Stimulated activated naive CD8-positive, alpha-beta T cell treated with anti-CD3 and anti-CD28 coated beads, Interleukin-15, Interleukin-2, amounts not matched to agents 100 U/mL and 50 U/mL, for 24 hours (primary cell): ENCODE data around the gene TPT1.
"Not testable (repeated sequence)": the region's sequence is repeated elsewhere in the genome, so short reads cannot be mapped to it uniquely, and the experiment has no call there.

Experiments
- ATAC-seq: fragments of 150-1000 bp; cut with Tn5 transposase; one replicate; pipeline ENCODE4 v1.10.0; 2021
- DNase-seq: peaks from one replicate; pipeline ENCODE4 v3.0.0; 2021

The TPT1 gene

DNA sequence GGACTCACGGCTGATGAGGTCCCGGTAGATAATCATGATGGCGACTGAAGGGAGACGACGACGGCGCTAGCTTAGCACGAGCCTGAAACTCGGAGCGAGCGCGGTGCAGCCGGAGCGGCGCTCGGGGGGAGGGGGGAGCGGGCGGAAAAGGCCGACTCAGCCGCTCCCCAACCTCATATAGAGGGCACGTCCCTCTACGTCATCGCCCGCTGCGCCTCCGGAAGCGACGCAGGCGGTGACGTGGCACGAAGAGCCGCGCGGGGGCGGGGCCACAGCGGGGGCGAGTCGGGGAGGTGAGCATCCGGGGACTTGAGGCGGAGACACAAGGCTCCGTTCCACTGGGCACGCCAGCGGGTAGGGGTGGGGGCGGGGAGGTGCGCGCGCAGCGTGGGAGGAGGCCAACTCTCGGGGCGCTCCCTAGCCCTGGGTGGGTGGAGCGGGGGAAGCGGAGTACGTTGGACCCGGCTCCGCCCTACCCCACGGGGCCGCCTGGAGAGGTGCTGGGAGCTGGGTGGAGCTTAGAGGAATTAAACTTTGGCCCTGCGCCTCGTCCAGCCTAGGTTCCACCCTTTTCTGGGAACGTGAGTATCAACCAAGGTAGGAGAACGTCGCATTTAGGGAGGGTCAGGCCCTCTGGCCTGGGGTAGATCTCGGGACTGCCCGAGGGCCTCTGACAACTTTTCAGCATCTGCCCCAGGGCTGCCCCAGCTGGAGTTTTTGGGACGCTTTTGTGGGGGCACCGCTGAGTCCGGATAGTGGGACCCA is at the start of gene TPT1:
Gene TPT1 (minus strand): TSS at position 150 of the 765 bp plus-strand sequence. CDS start 114 bp downstream, at position 36.
- ATAC-seq (peak; percentile 88), DNase-seq (peak; percentile 100)

- not testable (repeated sequence) for DNase-seq, ATAC-seq
These were observed 49.4 kb upstream of the TPT1 start for GRCh38 chr13:45390348-45390747.

DNA sequence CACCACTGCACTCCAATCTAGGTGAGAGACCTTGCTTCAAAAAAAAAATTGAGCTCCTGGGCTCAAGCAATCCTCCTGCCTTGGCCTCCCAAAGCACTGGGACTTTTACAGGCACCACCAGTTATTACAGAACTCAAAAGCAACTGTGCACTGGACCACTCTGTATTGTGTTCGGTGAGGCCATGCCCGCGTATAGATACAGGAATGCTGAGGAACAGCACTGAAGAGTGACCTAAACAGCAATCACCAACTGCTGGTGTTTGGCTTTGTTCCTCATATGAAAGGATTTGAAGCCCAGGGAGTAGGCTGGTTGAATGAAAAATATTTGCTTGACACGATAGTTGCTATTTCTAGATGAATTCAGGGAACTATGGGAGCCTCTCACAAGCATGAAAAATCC is 47.7 kb upstream of the TPT1 start:
- ATAC-seq (no peak), DNase-seq (no peak)

GRCh38 chr13:45386892-45387575 is 46.1 kb upstream of the TPT1 start:
- peak; percentile 38 for DNase-seq
- ATAC-seq, result peak; percentile 88

GRCh38 chr13:45385907-45386553 is 45.0 kb upstream of the TPT1 start:
- no peak for ATAC-seq
- DNase-seq, result no peak

DNA sequence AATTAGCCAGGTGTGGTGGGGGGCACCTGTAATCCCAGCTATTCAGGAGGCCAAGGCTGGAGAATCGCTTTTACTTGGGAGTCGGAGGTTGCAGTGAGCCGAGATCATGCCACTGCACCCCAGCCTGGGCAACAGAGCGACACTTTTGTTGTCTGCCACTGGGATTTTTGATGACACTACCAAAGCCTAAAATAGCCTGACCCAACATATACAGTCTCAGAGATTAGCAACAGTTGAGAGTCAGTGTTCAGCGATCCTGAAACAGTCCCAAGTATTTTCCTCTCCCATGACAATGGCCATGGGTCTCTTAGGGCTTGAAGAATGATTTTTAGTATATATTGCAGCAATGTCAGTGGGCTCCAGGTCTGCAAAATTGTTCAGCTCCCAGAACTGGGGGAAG is 44.3 kb upstream of the TPT1 start:
- ATAC-seq (no peak), DNase-seq (no peak)

DNA sequence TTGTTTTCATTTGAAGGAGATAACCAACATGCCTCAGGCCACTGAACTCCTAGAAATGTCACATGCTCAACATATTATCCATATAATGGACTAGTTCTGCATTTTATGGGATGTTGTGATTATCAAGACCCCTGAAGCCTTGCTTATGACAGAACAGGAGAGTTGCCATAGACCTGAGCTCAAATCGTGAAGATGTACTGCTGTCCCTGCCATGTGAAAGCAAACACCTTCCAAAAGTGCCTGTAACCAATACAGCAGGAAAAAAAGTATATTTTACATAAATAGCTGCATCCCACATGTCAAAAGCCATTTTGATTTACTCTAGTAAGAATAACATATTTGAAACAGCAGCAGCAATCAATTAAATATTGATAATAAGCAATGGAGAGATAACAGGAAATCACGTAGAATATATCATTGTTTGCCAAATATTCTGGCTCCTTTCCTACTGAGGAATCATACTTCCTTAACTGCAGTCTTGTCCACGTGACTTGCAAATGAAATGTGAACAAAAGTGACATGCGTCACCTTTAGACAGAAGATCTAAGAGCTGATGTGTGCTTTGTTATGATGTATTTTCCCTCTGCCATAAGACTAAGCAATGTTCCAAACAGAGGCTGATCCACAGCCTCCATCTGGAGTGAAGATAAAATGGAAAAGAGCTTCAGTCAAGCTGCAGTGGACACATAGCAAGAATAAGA is 43.6 kb upstream of the TPT1 start:
- no peak for DNase-seq
- no peak for ATAC-seq

DNA sequence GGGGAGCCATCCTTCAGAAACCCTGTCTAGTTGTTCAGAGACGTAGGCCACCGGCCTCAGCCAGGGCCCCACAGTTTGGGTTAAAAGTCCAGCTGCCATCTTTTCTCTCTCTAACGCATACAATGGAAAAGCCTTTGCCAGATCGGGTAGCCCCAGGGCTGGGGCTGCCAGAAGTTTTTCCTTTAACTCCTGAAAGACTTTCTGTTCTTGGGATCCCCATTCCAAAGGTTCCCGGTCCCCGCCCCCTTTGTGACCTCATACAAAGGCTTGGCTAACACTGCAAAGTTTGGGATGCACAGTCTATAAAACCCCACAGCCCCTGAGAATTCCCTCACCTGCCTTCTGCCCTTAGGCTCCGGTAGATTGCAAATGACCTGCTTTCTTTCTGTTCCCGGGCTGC is 41.8 kb upstream of the TPT1 start:
- DNase-seq, result not testable (repeated sequence)

GRCh38 chr13:45381196-45381595 is 40.2 kb upstream of the TPT1 start:
- ATAC-seq, result no peak
- no peak for DNase-seq

More for the DNA sequence above, 41.8 kb upstream of the TPT1 start:
- ATAC-seq, result not testable (repeated sequence)

DNA sequence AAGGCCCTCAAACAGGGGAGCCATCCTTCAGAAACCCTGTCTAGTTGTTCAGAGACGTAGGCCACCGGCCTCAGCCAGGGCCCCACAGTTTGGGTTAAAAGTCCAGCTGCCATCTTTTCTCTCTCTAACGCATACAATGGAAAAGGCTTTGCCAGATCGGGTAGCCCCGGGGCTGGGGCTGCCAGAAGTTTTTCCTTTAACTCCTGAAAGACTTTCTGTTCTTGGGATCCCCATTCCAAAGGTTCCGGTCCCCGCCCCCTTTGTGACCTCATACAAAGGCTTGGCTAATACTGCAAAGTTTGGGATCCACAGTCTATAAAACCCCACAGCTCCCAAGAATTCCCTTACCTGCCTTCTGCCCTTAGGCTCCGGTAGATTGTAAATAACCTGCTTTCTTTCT is 39.7 kb upstream of the TPT1 start:
- ATAC-seq, DNase-seq: not testable (repeated sequence)

- not testable (repeated sequence) for ATAC-seq, DNase-seq
These were observed 38.5 kb upstream of the TPT1 start for GRCh38 chr13:45379516-45379915.

DNA sequence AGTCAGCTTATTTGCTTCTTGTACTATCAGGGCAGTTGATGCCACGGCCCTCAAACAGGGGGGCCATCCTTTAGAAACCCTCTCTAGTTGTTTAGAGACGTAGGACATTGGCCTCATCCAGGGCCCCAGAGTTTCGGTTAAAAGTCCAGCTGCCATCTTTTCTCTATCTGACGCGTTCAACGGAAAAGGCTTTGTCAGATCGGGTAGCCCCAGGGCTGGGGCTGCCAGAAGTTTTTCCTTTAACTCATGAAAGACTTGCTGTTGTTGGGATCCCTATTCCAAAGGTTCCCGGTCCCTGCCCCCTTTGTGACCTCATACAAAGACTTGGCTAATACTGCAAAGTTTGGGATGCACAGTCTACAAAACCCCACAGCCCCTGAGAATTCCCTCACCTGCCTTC is 37.8 kb upstream of the TPT1 start:
- DNase-seq, ATAC-seq: not testable (repeated sequence)

DNA sequence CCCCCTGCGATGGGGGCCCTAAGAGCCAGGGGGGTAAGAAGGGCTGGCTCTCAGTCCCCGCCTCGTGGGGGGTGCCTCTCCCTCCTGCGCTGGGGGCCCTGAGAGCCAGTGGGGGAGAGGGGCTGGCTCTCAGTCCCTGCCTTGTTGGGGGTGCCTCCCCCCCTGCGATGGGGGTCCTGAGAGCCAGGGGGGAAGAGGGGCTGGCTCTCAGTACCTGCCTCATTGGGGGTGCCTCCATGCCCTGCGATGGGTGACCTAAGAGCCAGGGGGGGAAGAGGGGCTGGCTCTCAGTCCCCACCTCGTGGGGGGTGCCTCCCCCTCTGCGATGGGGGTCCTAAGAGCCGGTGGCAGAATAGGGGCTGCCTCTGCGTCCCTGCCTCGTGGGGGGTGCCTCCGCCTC is 36.3 kb upstream of the TPT1 start:
- ATAC-seq, result not testable (repeated sequence)

GRCh38 chr13:45376651-45377050 is 35.7 kb upstream of the TPT1 start:
- ATAC-seq, DNase-seq: not testable (repeated sequence)

More for the DNA sequence above, 36.3 kb upstream of the TPT1 start:
- DNase-seq, result not testable (repeated sequence)

DNA sequence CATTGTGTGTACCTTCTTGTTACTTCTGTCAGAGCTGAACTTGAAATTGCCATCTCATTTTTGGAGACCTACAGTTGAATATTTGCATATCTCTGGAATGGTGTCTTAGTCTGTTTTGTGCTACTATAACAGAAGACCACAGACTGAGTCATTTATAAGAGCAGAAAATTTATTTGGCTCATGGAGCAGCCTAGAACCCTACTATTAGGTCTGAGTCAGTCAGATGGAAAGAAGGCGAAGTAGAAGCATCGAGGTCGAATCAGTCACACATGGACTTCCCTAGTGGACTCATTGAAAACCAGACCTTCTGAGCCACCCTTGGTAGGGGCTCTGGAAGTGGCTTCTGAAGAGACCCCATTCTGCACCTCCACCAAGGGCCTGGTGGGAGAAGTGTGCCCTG is 33.9 kb upstream of the TPT1 start:
- no peak for DNase-seq
- peak; percentile 49 for ATAC-seq

DNA sequence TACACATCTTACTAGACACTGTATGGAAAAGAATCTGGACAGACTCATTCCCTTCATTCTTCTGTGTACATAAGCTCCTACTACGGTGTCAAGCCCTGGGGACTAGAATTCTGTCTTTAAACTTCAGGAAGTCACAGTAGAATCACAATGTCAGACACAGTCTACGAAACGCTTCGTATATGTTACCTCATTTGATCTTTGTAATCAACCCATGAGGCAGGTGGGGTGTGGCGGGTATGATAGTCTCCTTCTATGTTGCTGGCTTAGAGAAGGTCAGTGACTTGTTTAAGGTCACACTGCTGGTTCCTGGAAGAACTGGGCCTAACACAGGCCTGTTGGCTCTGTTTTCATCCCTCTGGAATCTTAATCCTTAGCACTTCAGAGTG is 32.2 kb upstream of the TPT1 start:
- no peak for ATAC-seq
- no peak for DNase-seq

- ATAC-seq, result no peak
- no peak for DNase-seq
These were observed 31.5 kb upstream of the TPT1 start for GRCh38 chr13:45372189-45373161.

DNA sequence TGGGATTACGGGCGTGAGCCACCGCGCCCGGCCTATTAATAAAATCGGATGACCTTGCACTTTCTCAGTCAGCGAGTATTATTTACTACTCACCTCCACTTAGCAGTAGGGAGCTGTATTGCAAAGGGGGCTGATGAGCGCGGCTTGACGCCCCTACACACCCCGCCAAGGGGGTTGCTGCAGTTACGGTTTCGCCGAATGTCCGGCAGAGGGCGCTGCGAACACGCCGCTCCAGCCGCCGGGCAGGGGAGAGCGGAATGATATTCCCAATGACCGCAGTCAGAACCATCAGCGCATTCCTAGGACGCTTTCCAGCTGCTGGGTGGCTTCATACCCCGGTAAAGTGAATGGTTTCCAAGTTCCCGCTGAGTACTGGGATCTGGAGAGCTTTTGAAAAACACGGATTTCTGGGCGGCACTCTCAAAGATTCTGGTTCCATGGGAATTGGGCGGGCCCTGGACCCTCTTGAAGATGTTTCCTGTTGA is 30.0 kb upstream of the TPT1 start:
- ATAC-seq, result no peak
- DNase-seq, result peak; percentile 65

GRCh38 chr13:45369116-45369515 is 28.1 kb upstream of the TPT1 start:
- ATAC-seq, result no peak
- DNase-seq, result no peak

GRCh38 chr13:45368571-45368970 is 27.6 kb upstream of the TPT1 start:
- DNase-seq, result no peak
- ATAC-seq, result no peak

DNA sequence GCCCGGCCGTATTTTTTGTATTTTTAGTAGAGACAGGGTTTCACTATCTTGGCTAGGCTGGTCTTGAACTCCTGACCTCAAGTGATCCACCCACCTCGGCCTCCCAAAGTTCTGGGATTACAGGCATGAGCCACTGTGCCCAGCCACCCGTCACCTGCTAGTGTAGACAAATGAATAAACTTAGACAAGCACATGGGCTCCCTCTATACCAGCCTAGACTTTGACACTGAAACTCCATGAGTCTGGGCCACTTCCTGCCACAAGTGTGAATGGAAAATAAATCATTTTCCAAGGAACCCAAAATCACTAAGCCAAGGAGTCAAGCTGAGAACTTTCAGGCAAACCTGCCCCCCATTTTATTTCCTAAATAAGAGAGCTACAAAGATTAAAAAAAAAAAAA is 27.0 kb upstream of the TPT1 start:
- DNase-seq, result no peak
- ATAC-seq, result no peak
